ENCODE results near the gene PLK5. TPM values are rescaled to one million over a fixed set of nuclear protein-coding genes. Genes with fewer than 3 reads are reported as not detected.
A peak's percentile ranks its signal among the peaks of the same experiment; 100 is the strongest.

The PLK5 gene
- total RNA-seq, 1 donor: not detected

DNA sequence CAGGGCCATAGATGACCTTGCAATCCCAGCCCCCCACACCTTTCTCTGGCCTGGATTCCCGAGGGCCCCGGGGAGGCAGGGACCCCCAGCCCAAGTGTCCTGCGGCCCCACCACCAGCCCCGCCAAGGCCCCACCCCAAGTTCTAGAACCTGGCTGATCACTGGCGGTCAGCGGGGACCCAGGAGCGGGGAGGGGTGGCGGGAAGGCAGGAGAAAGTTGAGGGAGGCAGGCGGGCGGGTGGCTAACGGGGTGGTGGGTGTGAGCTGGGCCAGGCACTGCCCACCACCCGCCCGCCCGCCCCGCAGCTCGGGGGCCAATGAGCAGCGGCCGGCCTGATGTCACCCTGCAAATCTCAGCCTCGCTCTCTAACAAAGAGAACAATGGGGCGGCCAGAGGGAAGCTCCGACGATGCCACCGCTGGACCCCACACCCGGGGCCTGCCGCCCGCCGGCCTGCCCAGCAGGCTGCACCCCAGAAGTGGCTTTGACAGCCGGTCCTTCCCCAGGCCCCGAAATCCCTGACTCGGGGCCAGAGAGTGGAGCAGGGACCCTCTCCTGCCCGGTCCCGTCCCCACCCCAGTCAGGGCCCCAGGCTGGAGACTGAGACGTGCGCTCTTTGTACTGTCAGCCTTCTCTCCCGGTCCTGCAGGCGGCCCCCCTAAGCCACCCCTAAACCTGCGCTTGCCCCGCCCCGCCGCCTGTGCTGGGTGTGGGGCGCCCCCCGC lies 42.7 kb downstream of the PLK5 start:
- peak; percentile 79 for DNase-seq (ENCODE audit: low read depth)
- TF ChIP-seq, protein P1, sequence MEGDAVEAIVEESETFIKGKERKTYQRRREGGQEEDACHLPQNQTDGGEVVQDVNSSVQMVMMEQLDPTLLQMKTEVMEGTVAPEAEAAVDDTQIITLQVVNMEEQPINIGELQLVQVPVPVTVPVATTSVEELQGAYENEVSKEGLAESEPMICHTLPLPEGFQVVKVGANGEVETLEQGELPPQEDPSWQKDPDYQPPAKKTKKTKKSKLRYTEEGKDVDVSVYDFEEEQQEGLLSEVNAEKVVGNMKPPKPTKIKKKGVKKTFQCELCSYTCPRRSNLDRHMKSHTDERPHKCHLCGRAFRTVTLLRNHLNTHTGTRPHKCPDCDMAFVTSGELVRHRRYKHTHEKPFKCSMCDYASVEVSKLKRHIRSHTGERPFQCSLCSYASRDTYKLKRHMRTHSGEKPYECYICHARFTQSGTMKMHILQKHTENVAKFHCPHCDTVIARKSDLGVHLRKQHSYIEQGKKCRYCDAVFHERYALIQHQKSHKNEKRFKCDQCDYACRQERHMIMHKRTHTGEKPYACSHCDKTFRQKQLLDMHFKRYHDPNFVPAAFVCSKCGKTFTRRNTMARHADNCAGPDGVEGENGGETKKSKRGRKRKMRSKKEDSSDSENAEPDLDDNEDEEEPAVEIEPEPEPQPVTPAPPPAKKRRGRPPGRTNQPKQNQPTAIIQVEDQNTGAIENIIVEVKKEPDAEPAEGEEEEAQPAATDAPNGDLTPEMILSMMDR (IDR thresholded peaks at IDR 0.05; ENCODE audit: insufficient read depth, low read length): no peak
- peak overlapping the region; percentile 79 for H3K4me3 ChIP-seq (ENCODE audit: low read depth, low read length)

DNA sequence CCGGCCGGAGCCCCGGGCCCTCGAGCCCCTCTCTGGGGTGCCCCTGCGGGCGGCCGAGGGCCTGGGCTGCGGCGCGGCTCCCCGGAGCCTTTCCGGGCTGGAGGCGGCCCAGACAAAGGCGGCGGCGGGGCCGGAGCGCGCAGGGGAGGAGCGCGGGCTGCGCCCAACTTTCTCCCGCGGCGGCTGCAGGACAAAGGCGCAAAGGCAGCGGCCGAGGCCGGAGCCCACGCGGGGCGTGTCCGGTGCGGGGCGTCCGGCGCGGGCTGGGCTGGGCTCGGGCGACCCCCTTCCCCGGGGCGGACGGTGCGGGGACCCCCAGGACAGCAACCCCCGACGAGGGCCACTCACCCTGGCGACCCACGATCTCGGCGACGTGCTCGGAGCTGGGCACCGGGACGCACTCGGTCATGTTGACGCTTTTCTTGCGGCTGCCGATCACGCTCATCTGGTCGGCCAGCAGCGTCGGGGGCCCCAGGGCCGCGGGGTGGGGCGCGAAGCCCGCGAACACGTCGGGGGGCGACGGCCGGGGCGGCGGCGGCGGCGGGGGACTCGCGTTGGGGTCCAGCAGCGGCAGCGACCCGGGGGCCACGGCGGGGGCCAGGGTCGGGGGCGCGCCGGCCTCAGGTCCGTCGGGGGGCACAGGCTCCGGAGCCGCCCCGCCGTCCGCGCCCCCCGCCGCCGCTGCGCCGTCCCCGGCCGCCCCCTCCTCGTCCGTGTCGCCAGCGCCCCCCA lies 43.4 kb downstream of the PLK5 start:
- peak overlapping the region; percentile 79 for H3K4me3 ChIP-seq (ENCODE audit: low read depth, low read length)
- peak; percentile 28 for DNase-seq (ENCODE audit: low read depth)
- TF ChIP-seq, protein P1 (IDR thresholded peaks at IDR 0.05; ENCODE audit: insufficient read depth, low read length): no peak

DNA sequence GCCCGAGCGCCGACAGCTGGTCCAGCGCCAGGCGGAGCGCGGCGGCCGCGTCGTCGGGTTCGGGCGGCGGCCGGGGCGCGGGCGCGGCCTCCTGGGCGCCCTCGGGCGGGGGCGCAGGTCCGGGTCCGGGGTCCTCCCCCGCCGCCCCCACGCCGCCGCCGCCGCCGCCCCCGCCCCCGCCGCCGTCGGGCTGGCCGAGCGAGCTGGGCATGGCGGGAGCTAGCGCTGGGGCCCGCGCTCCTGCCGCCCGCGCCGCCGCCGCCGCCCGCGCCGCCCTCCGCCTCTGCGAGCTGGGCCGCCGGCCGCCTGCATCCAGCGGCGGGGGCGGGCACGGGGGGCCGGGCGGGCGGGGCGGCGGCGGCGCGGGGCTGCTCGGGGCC lies 44.0 kb downstream of the PLK5 start:
- no peak for DNase-seq (ENCODE audit: low read depth)
- TF ChIP-seq, protein P1 (IDR thresholded peaks at IDR 0.05; ENCODE audit: insufficient read depth, low read length): no peak
- peak overlapping the region; percentile 79 for H3K4me3 ChIP-seq (ENCODE audit: low read depth, low read length)

DNA sequence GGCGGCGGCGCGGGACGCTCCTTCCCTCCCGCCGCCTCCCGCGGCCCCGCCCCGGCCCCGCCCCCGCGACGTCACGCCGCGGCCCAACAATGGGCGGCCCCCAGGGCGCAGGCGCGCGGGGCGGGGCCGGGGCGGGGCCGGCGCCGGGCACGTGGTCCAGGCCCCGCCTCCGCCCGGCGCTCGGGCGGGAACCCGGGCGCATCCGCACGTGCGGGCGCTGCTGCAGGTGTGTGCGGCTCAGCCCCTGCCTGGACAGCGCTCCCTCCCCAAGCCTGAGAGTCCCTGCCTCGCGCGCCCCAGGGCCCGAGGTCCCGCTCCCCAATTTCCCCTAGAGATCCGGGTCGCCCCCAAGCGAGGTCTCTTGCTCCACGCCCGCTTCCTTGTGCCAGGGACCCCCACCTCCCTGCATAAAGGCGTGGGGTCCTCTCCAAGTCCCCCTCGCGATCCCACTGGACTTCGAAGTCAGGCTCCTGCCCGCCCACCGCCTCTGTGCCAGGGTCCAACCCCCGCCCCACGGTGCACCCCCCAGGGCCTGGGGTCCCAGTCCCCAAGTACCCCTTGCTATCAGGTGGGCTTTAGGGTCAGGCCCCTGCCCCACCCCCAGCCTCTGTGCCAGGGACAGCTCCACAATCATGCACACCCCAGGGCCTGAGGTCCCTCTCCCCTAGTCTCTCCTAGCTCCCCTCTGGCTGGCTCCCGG lies 44.6 kb downstream of the PLK5 start, which contains the start of gene MEX3D:
MEX3D (minus strand) TSS at position 6 of the 700 bp plus-strand sequence. CDS start 267 bp downstream, outside the sequence.
- peak within 1 kb of the TSS; percentile 79 for H3K4me3 ChIP-seq (ENCODE audit: low read depth, low read length)
- TF ChIP-seq, protein P1 (IDR thresholded peaks at IDR 0.05; ENCODE audit: insufficient read depth, low read length): no peak
- peak; percentile 33 for DNase-seq (ENCODE audit: low read depth)

DNA sequence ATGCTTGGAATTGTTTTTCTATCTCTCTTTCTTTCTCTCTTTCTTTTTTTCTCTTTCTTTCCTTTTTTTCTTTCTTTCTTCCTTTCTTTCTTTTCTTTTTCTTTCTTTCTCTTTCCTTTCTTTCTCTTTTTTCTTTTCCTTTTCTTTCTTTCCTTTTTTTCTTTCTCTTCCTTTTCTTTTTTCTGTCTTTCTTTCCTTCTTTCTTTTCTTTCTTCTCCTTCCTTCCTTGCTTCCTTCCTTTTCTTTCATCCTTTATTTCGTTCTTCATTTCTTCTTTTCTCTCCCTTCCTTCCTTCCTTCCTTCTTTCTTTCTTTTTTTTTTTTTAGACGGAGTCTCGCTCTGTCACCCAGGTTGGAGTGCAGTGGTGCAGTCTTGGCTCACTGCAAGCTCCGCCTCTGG lies 46.1 kb downstream of the PLK5 start:
- TF ChIP-seq, protein P1 (IDR thresholded peaks at IDR 0.05; ENCODE audit: insufficient read depth, low read length): no peak
- no peak for DNase-seq (ENCODE audit: low read depth)
- no peak overlapping the region for H3K4me3 ChIP-seq (ENCODE audit: low read depth, low read length)

DNA sequence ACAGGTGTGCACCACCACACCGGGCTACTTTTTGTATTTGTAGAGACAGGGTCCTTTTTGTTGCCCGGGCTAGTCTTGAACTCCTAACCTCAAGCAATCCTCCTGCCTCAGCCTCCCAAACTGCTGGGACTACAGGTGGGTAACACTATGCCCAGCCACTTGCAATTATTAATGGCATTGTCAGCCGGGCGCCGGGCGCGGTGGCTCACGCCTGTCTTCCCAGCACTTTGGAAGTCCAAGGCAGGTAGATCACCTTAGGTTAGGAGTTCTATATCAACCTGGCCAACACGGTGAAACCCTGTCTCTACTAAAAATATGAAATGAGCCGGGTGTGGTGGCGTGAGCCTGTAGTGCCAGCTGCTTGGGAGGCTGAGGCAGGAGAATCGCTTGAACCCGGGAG lies 47.0 kb downstream of the PLK5 start:
- TF ChIP-seq, protein P1 (IDR thresholded peaks at IDR 0.05; ENCODE audit: insufficient read depth, low read length): no peak
- no peak overlapping the region for H3K4me3 ChIP-seq (ENCODE audit: low read depth, low read length)
- DNase-seq (ENCODE audit: low read depth): no peak

Data from fibroblast of the aortic adventitia (primary cell).